OCI-LY7 (cell line): Measurements from ENCODE around the gene RSRC2.
A peak's percentile ranks its signal among the peaks of the same experiment; 100 is the strongest.

ENCODE experiments used
- EZH2phosphoT487 ChIP-seq: fragments of 200-600 bp; sonication (generic); IDR thresholded peaks from 2 replicates; pipeline ENCODE4 v1.6.1; 2018; ENCODE audit warnings: low read depth, borderline replicate concordance, mild to moderate bottlenecking, mixed run types, antibody characterized with exemption, low read length, moderate library complexity, mixed read lengths
- TF ChIP-seq, protein P1 (sequence below): fragments of 200-600 bp; sonication (generic); conservative IDR thresholded peaks from 2 replicates; pipeline ENCODE4 v1.5.1; 2014; ENCODE audit warnings: mild to moderate bottlenecking, antibody characterized with exemption, low read length, moderate library complexity, mixed read lengths

DNA sequence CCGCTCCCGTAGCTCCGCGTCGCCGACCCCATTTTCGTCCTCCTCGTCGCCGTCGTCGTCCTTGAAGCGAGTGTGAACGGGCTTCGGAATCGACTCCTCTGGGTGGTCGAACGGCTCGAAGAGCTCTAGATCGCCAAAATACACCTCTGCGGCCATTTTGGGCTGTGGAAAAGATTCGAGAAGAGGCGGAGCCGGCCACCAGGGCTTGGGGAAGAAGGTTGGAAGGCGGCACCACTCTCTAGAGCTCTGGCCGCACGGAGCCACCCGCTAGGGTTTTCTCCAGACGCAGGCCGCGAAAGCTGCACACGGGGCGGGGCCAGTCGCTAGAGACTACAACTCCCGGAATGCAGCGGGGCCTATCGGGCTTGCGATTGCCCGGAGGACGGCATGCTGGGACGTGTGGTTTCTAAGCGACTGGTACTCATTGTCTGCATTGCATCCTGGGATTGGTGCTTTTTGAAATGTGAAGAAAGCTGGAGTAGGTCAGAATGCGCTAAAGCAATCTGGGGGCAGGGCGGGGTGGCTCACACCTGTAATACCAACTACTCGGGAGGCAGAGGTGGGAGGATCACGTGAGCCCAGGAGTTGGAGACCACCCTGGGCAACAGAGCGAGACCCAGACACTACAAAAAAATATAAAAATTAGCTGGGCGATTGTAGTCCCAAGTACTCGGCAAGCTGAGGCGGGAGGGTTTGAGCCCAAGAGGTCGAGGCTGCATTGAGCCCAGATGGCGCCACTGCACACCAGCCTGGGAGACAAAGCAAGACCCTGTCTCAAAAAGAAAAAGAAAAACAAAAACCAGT is 25.8 kb downstream of the RSRC2 start, which contains the start of gene ZCCHC8:
- TF ChIP-seq, protein P1, sequence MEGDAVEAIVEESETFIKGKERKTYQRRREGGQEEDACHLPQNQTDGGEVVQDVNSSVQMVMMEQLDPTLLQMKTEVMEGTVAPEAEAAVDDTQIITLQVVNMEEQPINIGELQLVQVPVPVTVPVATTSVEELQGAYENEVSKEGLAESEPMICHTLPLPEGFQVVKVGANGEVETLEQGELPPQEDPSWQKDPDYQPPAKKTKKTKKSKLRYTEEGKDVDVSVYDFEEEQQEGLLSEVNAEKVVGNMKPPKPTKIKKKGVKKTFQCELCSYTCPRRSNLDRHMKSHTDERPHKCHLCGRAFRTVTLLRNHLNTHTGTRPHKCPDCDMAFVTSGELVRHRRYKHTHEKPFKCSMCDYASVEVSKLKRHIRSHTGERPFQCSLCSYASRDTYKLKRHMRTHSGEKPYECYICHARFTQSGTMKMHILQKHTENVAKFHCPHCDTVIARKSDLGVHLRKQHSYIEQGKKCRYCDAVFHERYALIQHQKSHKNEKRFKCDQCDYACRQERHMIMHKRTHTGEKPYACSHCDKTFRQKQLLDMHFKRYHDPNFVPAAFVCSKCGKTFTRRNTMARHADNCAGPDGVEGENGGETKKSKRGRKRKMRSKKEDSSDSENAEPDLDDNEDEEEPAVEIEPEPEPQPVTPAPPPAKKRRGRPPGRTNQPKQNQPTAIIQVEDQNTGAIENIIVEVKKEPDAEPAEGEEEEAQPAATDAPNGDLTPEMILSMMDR = peak; percentile 55
- TF ChIP-seq EZH2phosphoT487 = no peak
